PC-9 (cell line): ENCODE results near the gene MRPL1.

Source experiments
- CTCF ChIP-seq: fragments of 200-600 bp; sonication (generic); conservative IDR thresholded peaks from 2 replicates; pipeline ENCODE4 v1.6.1; 2017; ENCODE audit warnings: mixed run types, antibody characterized with exemption, mild to moderate bottlenecking, moderate library complexity
- EZH2 ChIP-seq: fragments of 200-600 bp; sonication (generic); IDR thresholded peaks from 2 replicates; pipeline ENCODE4 v1.8.0; 2017; ENCODE audit warnings: antibody characterized with exemption, low read depth

- TF ChIP-seq CTCF, result no peak
- TF ChIP-seq EZH2, result no peak
These were observed 67.6 kb downstream of the MRPL1 start for GRCh38 chr4:77930154-77930639.
